ENCODE measurements around the gene EXOC4.

The EXOC4 gene

GRCh38 chr7:133822868-133823552 lies 570.1 kb downstream of the EXOC4 start:
- H3K9me3 ChIP-seq (ENCODE audit: control insufficient read depth, insufficient read depth, low read depth, low read length): no peaks in the 10 kb centered on the region
- H3K27me3 ChIP-seq (ENCODE audit: control insufficient read depth, insufficient read depth, low read length): no peaks in the 10 kb centered on the region
- H3K4me3 ChIP-seq (ENCODE audit: low read depth, low read length): no peak overlapping the region
- H3K4me1 ChIP-seq (ENCODE audit: control insufficient read depth, insufficient read depth, low read length): no peaks in the 10 kb centered on the region
- no peak overlapping the region for H3K9ac ChIP-seq (ENCODE audit: low read length)
- H3K36me3 ChIP-seq (ENCODE audit: control insufficient read depth, insufficient read depth, low read length): no peaks in the 10 kb centered on the region
- H3K27ac ChIP-seq (ENCODE audit: low read depth, low read length): no peak overlapping the region

- Histone ChIP-seq H3K36me3 (ENCODE audit: control insufficient read depth, insufficient read depth, low read length) (no peaks in the 10 kb centered on the region), H3K4me1 (ENCODE audit: control insufficient read depth, insufficient read depth, low read length) (no peaks in the 10 kb centered on the region; the same call in 1 of the 2 replicates), H3K27me3 (ENCODE audit: control insufficient read depth, insufficient read depth, low read length) (no peaks in the 10 kb centered on the region), H3K4me3 (ENCODE audit: low read depth, low read length) (no peak overlapping the region), H3K27ac (ENCODE audit: low read depth, low read length) (no peak overlapping the region), H3K9ac (ENCODE audit: low read length) (no peak overlapping the region), H3K9me3 (ENCODE audit: control insufficient read depth, insufficient read depth, low read depth, low read length) (no peaks in the 10 kb centered on the region)
Measured at GRCh38 chr7:133824132-133824531, 571.3 kb downstream of the EXOC4 start.

- Histone ChIP-seq H3K27me3 (ENCODE audit: control insufficient read depth, insufficient read depth, low read length) (no peaks in the 10 kb centered on the region), H3K36me3 (ENCODE audit: control insufficient read depth, insufficient read depth, low read length) (no peaks in the 10 kb centered on the region), H3K9me3 (ENCODE audit: control insufficient read depth, insufficient read depth, low read depth, low read length) (0 out of 2 replicates have a peak, but pooled peaks cover 5% of the 10 kb centered on the region), H3K4me3 (ENCODE audit: low read depth, low read length) (no peak overlapping the region), H3K4me1 (ENCODE audit: control insufficient read depth, insufficient read depth, low read length) (no peaks in the 10 kb centered on the region; the same call in 1 of the 2 replicates), H3K27ac (ENCODE audit: low read depth, low read length) (no peak overlapping the region), H3K9ac (ENCODE audit: low read length) (no peak overlapping the region)
Measured at GRCh38 chr7:133827707-133828623, 575.1 kb downstream of the EXOC4 start.

GRCh38 chr7:133828906-133829305 lies 576.0 kb downstream of the EXOC4 start:
- no peaks in the 10 kb centered on the region; the same call in 1 of the 2 replicates for H3K4me1 ChIP-seq (ENCODE audit: control insufficient read depth, insufficient read depth, low read length)
- 0 out of 2 replicates have a peak, but pooled peaks cover 5% of the 10 kb centered on the region for H3K9me3 ChIP-seq (ENCODE audit: control insufficient read depth, insufficient read depth, low read depth, low read length)
- H3K36me3 ChIP-seq (ENCODE audit: control insufficient read depth, insufficient read depth, low read length): no peaks in the 10 kb centered on the region
- no peak overlapping the region for H3K27ac ChIP-seq (ENCODE audit: low read depth, low read length)
- no peak overlapping the region for H3K4me3 ChIP-seq (ENCODE audit: low read depth, low read length)
- H3K9ac ChIP-seq (ENCODE audit: low read length): no peak overlapping the region
- H3K27me3 ChIP-seq (ENCODE audit: control insufficient read depth, insufficient read depth, low read length): no peaks in the 10 kb centered on the region

- no peak overlapping the region for H3K9ac ChIP-seq (ENCODE audit: low read length)
- no peak overlapping the region for H3K27ac ChIP-seq (ENCODE audit: low read depth, low read length)
- no peak overlapping the region for H3K4me3 ChIP-seq (ENCODE audit: low read depth, low read length)
- H3K27me3 ChIP-seq (ENCODE audit: control insufficient read depth, insufficient read depth, low read length): no peaks in the 10 kb centered on the region
- no peaks in the 10 kb centered on the region for H3K36me3 ChIP-seq (ENCODE audit: control insufficient read depth, insufficient read depth, low read length)
- H3K4me1 ChIP-seq (ENCODE audit: control insufficient read depth, insufficient read depth, low read length): no peaks in the 10 kb centered on the region; the same call in 1 of the 2 replicates
- 0 out of 2 replicates have a peak, but pooled peaks cover 5% of the 10 kb centered on the region for H3K9me3 ChIP-seq (ENCODE audit: control insufficient read depth, insufficient read depth, low read depth, low read length)
Measured at GRCh38 chr7:133829336-133829897, 576.5 kb downstream of the EXOC4 start.

- Histone ChIP-seq H3K9me3 (ENCODE audit: control insufficient read depth, insufficient read depth, low read depth, low read length) (0 out of 2 replicates have a peak, but pooled peaks cover 5% of the 10 kb centered on the region), H3K4me1 (ENCODE audit: control insufficient read depth, insufficient read depth, low read length) (no peaks in the 10 kb centered on the region; the same call in 1 of the 2 replicates), H3K9ac (ENCODE audit: low read length) (no peak overlapping the region), H3K4me3 (ENCODE audit: low read depth, low read length) (no peak overlapping the region), H3K27me3 (ENCODE audit: control insufficient read depth, insufficient read depth, low read length) (no peaks in the 10 kb centered on the region), H3K27ac (ENCODE audit: low read depth, low read length) (no peak overlapping the region), H3K36me3 (ENCODE audit: control insufficient read depth, insufficient read depth, low read length) (no peaks in the 10 kb centered on the region)
Measured at GRCh38 chr7:133830081-133830480, 577.2 kb downstream of the EXOC4 start.

- H3K9me3 ChIP-seq (ENCODE audit: control insufficient read depth, insufficient read depth, low read depth, low read length): 0 out of 2 replicates have a peak, but pooled peaks cover 5% of the 10 kb centered on the region
- H3K9ac ChIP-seq (ENCODE audit: low read length): no peak overlapping the region
- H3K27ac ChIP-seq (ENCODE audit: low read depth, low read length): no peak overlapping the region
- no peaks in the 10 kb centered on the region for H3K36me3 ChIP-seq (ENCODE audit: control insufficient read depth, insufficient read depth, low read length)
- H3K4me1 ChIP-seq (ENCODE audit: control insufficient read depth, insufficient read depth, low read length): no peaks in the 10 kb centered on the region
- H3K4me3 ChIP-seq (ENCODE audit: low read depth, low read length): no peak overlapping the region
- H3K27me3 ChIP-seq (ENCODE audit: control insufficient read depth, insufficient read depth, low read length): no peaks in the 10 kb centered on the region
Measured at GRCh38 chr7:133836666-133837065, 583.8 kb downstream of the EXOC4 start.

- Histone ChIP-seq H3K27ac (ENCODE audit: low read depth, low read length) (no peak overlapping the region), H3K27me3 (ENCODE audit: control insufficient read depth, insufficient read depth, low read length) (no peaks in the 10 kb centered on the region), H3K4me3 (ENCODE audit: low read depth, low read length) (no peak overlapping the region), H3K36me3 (ENCODE audit: control insufficient read depth, insufficient read depth, low read length) (no peaks in the 10 kb centered on the region), H3K9me3 (ENCODE audit: control insufficient read depth, insufficient read depth, low read depth, low read length) (no peaks in the 10 kb centered on the region), H3K9ac (ENCODE audit: low read length) (no peak overlapping the region), H3K4me1 (ENCODE audit: control insufficient read depth, insufficient read depth, low read length) (no peaks in the 10 kb centered on the region)
Measured at GRCh38 chr7:133837224-133837623, 584.3 kb downstream of the EXOC4 start.

GRCh38 chr7:133839121-133839520 lies 586.2 kb downstream of the EXOC4 start:
- H3K27me3 ChIP-seq (ENCODE audit: control insufficient read depth, insufficient read depth, low read length): no peaks in the 10 kb centered on the region
- no peak overlapping the region for H3K9ac ChIP-seq (ENCODE audit: low read length)
- no peak overlapping the region for H3K4me3 ChIP-seq (ENCODE audit: low read depth, low read length)
- H3K9me3 ChIP-seq (ENCODE audit: control insufficient read depth, insufficient read depth, low read depth, low read length): no peaks in the 10 kb centered on the region
- no peaks in the 10 kb centered on the region for H3K36me3 ChIP-seq (ENCODE audit: control insufficient read depth, insufficient read depth, low read length)
- H3K4me1 ChIP-seq (ENCODE audit: control insufficient read depth, insufficient read depth, low read length): no peaks in the 10 kb centered on the region
- H3K27ac ChIP-seq (ENCODE audit: low read depth, low read length): no peak overlapping the region

GRCh38 chr7:133843341-133843740 lies 590.5 kb downstream of the EXOC4 start:
- no peaks in the 10 kb centered on the region for H3K9me3 ChIP-seq (ENCODE audit: control insufficient read depth, insufficient read depth, low read depth, low read length)

GRCh38 chr7:133845005-133845404 lies 592.1 kb downstream of the EXOC4 start:
- H3K27me3 ChIP-seq (ENCODE audit: control insufficient read depth, insufficient read depth, low read length): no peaks in the 10 kb centered on the region
- no peak overlapping the region for H3K9ac ChIP-seq (ENCODE audit: low read length)
- no peaks in the 10 kb centered on the region for H3K9me3 ChIP-seq (ENCODE audit: control insufficient read depth, insufficient read depth, low read depth, low read length)
- H3K4me1 ChIP-seq (ENCODE audit: control insufficient read depth, insufficient read depth, low read length): no peaks in the 10 kb centered on the region
- no peak overlapping the region for H3K4me3 ChIP-seq (ENCODE audit: low read depth, low read length)
- no peaks in the 10 kb centered on the region for H3K36me3 ChIP-seq (ENCODE audit: control insufficient read depth, insufficient read depth, low read length)
- H3K27ac ChIP-seq (ENCODE audit: low read depth, low read length): no peak overlapping the region

More at GRCh38 chr7:133843341-133843740, 590.5 kb downstream of the EXOC4 start:
- Histone ChIP-seq H3K4me3 (ENCODE audit: low read depth, low read length) (no peak overlapping the region), H3K27me3 (ENCODE audit: control insufficient read depth, insufficient read depth, low read length) (no peaks in the 10 kb centered on the region), H3K27ac (ENCODE audit: low read depth, low read length) (no peak overlapping the region), H3K36me3 (ENCODE audit: control insufficient read depth, insufficient read depth, low read length) (no peaks in the 10 kb centered on the region), H3K9ac (ENCODE audit: low read length) (no peak overlapping the region), H3K4me1 (ENCODE audit: control insufficient read depth, insufficient read depth, low read length) (no peaks in the 10 kb centered on the region)

Data from HUES6 (cell line).